HG03460 (cell line): Measurements from ENCODE around the gene KIAA0408.
"Not testable (repeated sequence)": the region's sequence is repeated elsewhere in the genome, so short reads cannot be mapped to it uniquely, and the experiment has no call there.

Source experiments
- ATAC-seq: cut with Tn5 transposase; IDR thresholded peaks from one replicate; pipeline ENCODE4 v1.9.1; 2021; ENCODE audit not compliant: unreplicated experiment

KIAA0408 gene

DNA sequence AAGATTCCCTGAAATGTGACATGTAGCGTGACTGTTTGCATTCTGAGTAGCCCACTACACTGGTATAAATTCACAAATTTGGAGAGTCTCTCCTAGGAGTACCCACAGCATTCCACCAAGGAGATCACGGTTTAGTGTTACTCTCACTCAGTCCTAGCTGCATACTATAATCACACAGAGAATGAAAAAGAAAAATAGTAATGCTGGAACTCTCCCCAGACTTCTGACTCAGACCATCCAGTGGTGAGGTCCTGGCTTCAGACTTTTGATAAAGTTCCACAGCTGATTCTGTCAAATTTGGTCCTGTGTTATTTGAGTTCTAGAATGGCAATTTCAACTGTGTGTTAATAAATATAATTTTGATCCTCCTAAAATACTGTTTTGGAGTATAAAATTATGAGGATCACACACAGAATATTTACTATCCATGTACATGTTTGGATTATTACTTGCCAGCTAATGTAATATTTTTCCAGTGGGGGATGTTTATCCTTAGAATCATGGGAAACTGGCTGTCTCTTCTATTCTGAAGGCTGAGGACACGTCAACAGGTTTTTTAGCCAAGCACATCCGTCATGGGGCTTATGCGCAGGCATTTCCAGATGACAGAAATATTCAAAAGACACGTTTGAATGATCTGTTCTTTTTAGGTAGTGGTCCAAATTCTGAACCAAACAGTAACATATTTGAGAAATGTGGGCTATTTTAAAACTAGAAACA lies 5.1 kb upstream of the KIAA0408 start:
- no peak for ATAC-seq

DNA sequence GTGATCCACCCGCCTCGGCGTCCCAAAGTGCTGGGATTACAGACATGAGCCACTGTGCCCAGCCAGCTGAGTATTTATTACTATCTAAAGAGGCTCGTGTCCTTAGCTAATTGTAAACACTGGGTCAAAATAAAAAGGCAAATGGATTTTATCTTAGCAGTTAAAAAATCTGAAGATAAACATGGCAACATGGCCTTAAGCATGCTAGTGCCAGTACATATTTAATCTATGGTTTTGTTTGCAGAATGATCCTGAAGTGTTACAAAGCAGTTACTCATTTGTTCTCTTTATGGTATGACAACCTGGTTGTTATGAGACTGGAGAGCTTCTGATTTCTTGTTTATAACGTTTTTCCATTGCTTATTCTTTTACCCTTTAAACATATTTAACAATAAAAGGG lies 3.9 kb upstream of the KIAA0408 start:
- no peak for ATAC-seq

- no peak for ATAC-seq
These were observed 3.2 kb upstream of the KIAA0408 start for GRCh38 chr6:127462376-127462775.

DNA sequence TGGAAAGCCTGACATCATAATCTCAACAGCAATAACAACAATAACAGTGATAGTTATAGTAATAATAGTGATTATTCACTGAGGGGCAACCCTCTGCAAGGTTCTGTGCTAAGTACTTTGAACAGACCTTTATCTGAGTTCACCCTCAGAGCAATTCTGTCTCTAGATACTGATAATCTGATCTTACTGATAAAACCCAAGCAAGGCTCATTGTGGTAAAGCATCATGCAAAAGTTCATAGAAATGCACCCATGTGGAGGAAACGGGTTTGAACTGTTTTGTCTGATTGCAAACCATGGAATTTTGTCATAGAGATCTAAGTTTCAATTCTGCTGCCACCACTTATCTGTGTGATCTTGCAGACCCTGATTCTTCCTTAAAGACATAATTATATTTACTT lies 1.3 kb upstream of the KIAA0408 start:
- ATAC-seq: no peak

- no peak for ATAC-seq
These were observed 372 bp downstream of the KIAA0408 start for GRCh38 chr6:127458817-127459216.

DNA sequence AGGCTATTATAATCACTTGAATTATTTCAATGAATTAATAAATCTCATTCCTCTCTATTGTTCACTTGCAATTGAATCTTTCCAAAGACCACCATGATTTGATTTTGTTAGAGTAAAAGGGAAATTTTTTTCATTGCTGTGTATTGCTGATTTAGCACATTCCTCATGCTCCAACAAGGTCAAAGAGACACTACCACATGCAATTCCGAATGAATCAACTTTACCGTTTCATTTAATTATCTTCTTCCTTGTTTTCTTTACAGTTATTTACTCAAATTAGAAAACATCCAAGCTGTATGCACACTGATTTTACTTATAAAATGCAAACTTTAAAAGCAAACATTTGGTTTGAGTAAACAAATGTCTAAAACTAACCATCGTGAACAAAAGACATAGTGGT lies 967 bp downstream of the KIAA0408 start:
- no peak for ATAC-seq

- no peak for ATAC-seq
These were observed 1.6 kb downstream of the KIAA0408 start for GRCh38 chr6:127457456-127458064.

DNA sequence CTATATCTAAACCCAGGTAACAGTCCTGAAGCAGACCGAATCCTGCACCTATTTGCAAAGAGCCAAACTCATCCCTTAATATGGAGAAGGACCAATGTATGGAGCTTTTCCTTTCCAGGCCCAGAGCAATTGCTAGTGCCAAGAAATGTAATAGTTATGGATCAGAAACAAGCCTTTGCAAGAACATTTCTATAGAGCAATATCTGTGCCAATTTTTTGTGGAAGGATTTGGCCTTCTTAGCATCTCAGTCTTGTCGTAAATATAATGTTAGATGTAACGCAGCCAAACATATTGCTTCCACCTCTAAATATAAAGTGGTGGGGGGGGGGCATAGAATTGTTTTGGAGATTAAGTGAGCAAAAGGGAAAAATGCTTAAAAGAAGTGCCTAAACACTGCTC lies 2.7 kb downstream of the KIAA0408 start:
- ATAC-seq: no peak

DNA sequence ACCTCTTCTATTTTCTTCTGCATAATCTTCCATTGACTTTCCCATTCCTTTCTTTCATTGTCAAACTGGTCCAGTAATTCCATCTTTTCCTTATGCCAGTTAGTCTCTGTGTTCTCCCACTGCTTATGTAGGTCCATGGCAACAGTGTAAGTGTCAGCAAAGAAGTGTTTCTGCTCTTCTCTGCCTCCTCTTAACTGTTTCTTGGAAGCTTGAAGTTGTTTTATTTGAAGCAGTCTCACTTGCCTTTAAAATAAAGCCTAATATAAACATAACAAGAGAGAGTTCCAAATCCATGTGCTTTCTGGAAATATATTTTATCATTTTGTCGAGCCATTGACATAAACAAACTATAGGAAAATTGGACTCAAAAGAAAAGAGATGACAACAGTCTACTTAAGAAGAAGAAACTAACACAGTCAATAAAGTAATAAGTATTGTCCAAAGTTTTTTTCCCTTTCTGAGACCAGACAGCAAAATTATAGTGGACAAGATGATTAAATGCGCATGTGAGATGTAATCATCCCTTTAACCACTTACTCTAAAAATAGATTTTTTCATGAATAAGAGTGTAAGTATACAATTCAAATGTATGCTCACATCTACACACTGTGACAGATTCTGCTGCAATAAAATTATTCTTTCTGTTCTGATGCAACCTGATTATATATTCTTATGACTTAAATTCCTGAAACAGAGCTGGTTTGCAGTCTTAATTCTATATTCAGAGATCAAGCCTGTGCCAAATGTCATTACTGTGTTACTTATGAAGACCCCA lies 5.2 kb downstream of the KIAA0408 start:
- ATAC-seq: no peak

- no peak for ATAC-seq
These were observed 6.4 kb downstream of the KIAA0408 start for GRCh38 chr6:127452803-127453202.

DNA sequence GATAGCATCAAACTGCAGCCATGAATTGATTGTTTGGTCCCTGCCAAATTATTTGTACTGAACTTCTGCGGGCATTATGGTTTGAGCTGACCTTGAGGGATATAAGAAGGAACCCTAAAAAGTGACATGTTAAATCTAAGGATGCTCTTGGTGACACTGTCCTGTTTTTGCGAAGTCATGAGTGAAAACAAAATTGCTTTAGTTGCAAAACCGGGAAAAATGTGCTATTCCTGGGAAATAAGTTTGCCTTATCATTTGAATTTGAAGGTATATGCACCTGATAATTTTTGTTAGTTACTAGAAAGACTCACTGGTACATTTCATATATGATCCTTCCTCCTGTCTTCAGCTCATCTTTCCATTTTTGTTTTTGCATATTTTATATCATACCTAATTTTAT lies 7.8 kb downstream of the KIAA0408 start:
- ATAC-seq: no peak

DNA sequence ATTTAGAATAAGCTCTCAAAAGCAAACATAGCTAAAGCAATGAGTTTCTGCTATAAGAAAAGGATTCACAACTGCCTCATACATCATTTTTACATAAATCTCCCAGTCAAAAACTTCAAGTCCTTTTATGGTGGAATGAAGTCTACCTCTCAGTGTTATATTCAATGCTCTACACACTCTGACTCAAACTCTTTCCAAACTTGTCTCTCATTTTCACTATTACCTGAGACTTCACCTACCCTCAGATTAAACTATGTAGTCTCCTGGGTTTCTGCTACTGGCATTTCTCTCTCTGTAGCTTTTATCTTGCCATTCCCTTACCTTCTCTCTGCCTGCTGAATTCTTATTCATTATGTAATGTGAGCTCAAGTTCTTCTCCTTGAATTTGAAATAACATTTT lies 11.4 kb downstream of the KIAA0408 start:
- ATAC-seq: no peak

GRCh38 chr6:127446356-127446755 lies 12.8 kb downstream of the KIAA0408 start:
- ATAC-seq: no peak

GRCh38 chr6:127441881-127442280 lies 17.3 kb downstream of the KIAA0408 start:
- no peak for ATAC-seq

DNA sequence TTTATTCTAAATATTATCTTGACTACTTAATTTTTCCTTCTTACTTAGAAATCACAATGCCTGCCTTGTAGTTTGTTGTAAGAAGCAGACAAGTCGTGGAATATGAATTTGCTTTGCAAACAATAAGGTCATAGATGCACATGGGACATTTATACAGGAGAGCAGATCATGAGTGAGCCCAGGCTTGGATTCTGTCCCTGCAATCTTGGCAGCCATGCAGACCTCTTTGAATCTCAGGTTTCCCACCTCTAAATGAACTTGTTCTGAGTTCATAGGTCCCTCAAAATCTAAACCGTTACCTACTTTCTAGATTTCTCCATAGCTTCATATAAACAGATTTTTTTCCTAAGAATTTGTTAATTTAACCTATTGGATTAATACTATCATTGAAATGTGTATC lies 19.5 kb downstream of the KIAA0408 start:
- ATAC-seq: no peak

DNA sequence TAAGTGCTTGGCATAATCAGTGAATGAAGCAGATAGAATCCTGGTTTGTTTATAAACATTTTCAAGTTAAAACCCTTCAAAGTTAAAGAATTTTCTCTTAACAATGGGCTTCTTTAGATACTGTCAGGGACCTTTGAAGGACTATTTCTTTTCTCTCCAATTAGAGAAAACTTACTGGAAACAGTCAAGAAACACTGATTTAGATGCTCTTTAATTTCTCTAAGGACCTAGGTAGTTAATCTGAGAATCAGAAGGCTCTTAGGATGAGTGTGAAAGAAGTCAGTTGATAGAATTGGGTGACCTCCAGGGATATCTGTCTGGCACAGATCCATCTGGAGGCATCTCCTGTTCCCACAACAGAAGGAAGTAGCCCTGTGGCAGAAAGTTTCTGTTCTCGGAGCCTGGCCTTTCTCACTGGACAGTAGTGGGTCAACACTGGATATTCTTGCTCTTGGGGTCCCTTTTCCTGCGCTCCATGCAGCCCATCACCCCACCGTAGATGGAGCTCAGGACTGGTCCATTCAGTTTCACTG lies 22.5 kb downstream of the KIAA0408 start:
- ATAC-seq: no peak

DNA sequence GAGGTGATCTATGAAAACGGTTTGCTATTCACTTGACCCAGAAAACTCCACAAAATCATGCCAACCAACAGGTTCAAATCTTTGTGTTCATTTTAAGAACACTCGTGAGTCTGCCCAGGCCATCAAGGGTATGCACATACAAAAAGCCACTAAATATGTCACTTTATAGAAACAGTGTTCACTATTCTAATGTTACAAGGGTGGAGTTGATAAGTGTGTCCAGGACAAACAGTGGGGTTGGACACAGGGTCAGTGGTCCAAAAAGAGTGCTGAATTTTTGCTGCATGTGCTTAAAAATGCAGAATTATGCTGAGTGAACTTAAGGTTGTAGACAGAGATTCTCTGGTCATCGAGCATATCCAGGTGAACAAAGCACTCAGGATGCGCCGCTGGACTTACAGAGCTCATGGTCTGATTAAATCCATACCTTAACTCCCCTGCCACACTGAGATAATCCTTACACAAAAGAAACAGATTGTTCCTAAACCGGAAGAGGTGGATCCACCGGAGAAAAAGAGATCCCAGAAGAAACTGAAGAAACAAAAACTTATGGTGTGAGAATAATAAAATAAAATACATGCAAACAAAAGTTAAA lies 23.5 kb downstream of the KIAA0408 start:
- ATAC-seq: no peak

DNA sequence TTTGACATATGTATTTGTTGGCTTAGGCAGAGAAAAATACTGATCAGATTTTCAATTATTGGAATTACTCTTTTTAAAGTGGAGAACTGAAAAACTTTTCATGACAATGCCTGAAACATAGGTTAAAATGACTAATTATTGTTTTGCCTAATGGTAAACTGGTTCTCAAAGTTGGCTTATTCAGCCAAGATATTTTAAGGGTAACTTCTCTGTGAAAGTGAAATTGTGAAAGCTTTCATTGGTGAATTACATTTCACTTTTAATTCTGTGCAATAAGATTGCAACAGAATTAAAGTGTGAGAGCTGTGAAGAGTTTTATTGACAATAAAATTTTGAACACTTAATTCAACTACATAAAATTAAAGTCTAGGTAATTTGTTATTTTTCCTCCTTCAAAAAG lies 24.5 kb downstream of the KIAA0408 start:
- no peak for ATAC-seq

GRCh38 chr6:127428562-127428961 lies 30.6 kb downstream of the KIAA0408 start:
- ATAC-seq: not testable (repeated sequence)

DNA sequence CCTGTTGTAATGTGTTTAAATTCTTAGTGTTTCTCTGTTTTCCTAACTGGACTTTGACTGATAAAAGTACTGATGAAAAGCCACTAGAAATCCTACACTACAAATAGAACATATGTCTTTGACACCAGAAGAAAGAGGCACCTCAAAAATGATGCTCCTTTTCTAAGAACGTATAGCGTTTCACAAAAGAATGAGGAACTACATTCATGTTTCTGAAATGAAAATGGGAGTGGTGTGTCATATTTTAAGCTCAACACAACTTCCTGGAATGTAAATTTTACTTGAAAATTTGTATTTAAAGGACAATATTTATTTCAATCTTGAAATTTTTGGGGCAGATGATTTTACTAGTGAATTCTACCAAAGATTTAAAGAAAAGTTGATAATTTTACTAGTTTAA lies 35.3 kb downstream of the KIAA0408 start:
- ATAC-seq: no peak

- not testable (repeated sequence) for ATAC-seq
These were observed 38.0 kb downstream of the KIAA0408 start for GRCh38 chr6:127421164-127421563.
